DOHH2 (cell line): ENCODE data around the gene TUBGCP4.

Experiments used
- H3F3A ChIP-seq: fragments of 200-600 bp; sonication (generic), shearing (Covaris generic); 2 replicates; pipeline ENCODE4 v1.6.0; 2016; ENCODE audit warnings: antibody characterized with exemption, mild to moderate bottlenecking; ENCODE audit not compliant: control insufficient read depth, insufficient read depth
- H3K27ac ChIP-seq: fragments of 200-600 bp; sonication (generic); 2 replicates; pipeline ENCODE4 v1.5.1; 2014; ENCODE audit warnings: low read depth, mild to moderate bottlenecking, low read length, moderate library complexity
- H3K27me3 ChIP-seq: fragments of 200-600 bp; sonication (generic); 2 replicates; pipeline ENCODE4 v1.6.1; 2014; ENCODE audit warnings: mild to moderate bottlenecking, low read length, mixed read lengths; ENCODE audit not compliant: control insufficient read depth
- H3K36me3 ChIP-seq: fragments of 200-600 bp; sonication (generic); 2 replicates; pipeline ENCODE4 v1.6.1; 2014; ENCODE audit warnings: mild to moderate bottlenecking, low read length, moderate library complexity, mixed read lengths; ENCODE audit not compliant: control insufficient read depth
- H3K4me1 ChIP-seq: fragments of 200-600 bp; sonication (generic); 2 replicates; pipeline ENCODE4 v1.6.1; 2014; ENCODE audit warnings: mild to moderate bottlenecking, low read length, mixed read lengths; ENCODE audit not compliant: control insufficient read depth
- H3K4me2 ChIP-seq: fragments of 200-600 bp; sonication (generic); 2 replicates; pipeline ENCODE4 v1.6.0; 2014; ENCODE audit warnings: mild to moderate bottlenecking, low read length, moderate library complexity
- H3K4me3 ChIP-seq: fragments of 200-600 bp; sonication (generic); 2 replicates; pipeline ENCODE4 v1.5.1; 2014; ENCODE audit warnings: mild to moderate bottlenecking, low read length, mixed read lengths
- H3K79me2 ChIP-seq: fragments of 200-600 bp; sonication (generic); 2 replicates; pipeline ENCODE4 v1.6.1; 2014; ENCODE audit warnings: mild to moderate bottlenecking, low read length, mixed read lengths; ENCODE audit not compliant: control insufficient read depth
- H3K9me2 ChIP-seq: fragments of 200-600 bp; sonication (generic); replicated peaks from 2 replicates; pipeline ENCODE4 v1.6.1; 2014; ENCODE audit warnings: mild to moderate bottlenecking, low read length, mixed read lengths; ENCODE audit not compliant: control insufficient read depth
- H3K9me3 ChIP-seq: fragments of 200-600 bp; sonication (generic); 2 replicates; pipeline ENCODE4 v1.6.1; 2014; ENCODE audit warnings: antibody characterized with exemption, low read length, mixed read lengths; ENCODE audit not compliant: control insufficient read depth, insufficient read depth
- H4K20me1 ChIP-seq: fragments of 200-600 bp; sonication (generic); 2 replicates; pipeline ENCODE4 v1.6.0; 2014; ENCODE audit warnings: low read depth, mild to moderate bottlenecking, antibody characterized with exemption, low read length, moderate library complexity; ENCODE audit not compliant: control insufficient read depth, insufficient read depth
- EZH2phosphoT487 ChIP-seq: fragments of 200-600 bp; sonication (generic); IDR thresholded peaks from 2 replicates; pipeline ENCODE4 v1.6.1; 2017; ENCODE audit warnings: borderline replicate concordance, mild to moderate bottlenecking, antibody characterized with exemption, low read length, moderate library complexity, mixed read lengths
- TF ChIP-seq, protein P1 (sequence below): fragments of 200-600 bp; sonication (generic); IDR thresholded peaks from one replicate; pipeline ENCODE4 v1.5.1; 2014; ENCODE audit warnings: antibody characterized with exemption, mild to moderate bottlenecking, low read depth, low read length; ENCODE audit not compliant: poor library complexity, severe bottlenecking

Gene TUBGCP4

GRCh38 chr15:43446344-43446743, 75.4 kb downstream of the TUBGCP4 start:
- H3K9me3 ChIP-seq, result no peaks in the 10 kb centered on the region
- no peak overlapping the region for H3K27ac ChIP-seq
- H3F3A ChIP-seq, result 0 out of 2 replicates have a peak, but pooled peaks cover under 1% of the 10 kb centered on the region
- no peak overlapping the region for H3K4me3 ChIP-seq
- no peaks in the 10 kb centered on the region for H3K4me1 ChIP-seq
- no peaks in the 10 kb centered on the region for H4K20me1 ChIP-seq
- TF ChIP-seq, protein P1, sequence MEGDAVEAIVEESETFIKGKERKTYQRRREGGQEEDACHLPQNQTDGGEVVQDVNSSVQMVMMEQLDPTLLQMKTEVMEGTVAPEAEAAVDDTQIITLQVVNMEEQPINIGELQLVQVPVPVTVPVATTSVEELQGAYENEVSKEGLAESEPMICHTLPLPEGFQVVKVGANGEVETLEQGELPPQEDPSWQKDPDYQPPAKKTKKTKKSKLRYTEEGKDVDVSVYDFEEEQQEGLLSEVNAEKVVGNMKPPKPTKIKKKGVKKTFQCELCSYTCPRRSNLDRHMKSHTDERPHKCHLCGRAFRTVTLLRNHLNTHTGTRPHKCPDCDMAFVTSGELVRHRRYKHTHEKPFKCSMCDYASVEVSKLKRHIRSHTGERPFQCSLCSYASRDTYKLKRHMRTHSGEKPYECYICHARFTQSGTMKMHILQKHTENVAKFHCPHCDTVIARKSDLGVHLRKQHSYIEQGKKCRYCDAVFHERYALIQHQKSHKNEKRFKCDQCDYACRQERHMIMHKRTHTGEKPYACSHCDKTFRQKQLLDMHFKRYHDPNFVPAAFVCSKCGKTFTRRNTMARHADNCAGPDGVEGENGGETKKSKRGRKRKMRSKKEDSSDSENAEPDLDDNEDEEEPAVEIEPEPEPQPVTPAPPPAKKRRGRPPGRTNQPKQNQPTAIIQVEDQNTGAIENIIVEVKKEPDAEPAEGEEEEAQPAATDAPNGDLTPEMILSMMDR, result no peak
- no peak for TF ChIP-seq EZH2phosphoT487
- H3K9me2 ChIP-seq, result no peaks in the 10 kb centered on the region
- no peaks in the 10 kb centered on the region for H3K27me3 ChIP-seq
- H3K79me2 ChIP-seq, result no peaks in the 10 kb centered on the region
- H3K36me3 ChIP-seq, result peaks cover 7% of the 10 kb centered on the region
- no peak overlapping the region for H3K4me2 ChIP-seq

GRCh38 chr15:43449981-43450380, 79.1 kb downstream of the TUBGCP4 start:
- H4K20me1 ChIP-seq, result no peaks in the 10 kb centered on the region
- peaks cover 10% of the 10 kb centered on the region for H3K36me3 ChIP-seq
- no peaks in the 10 kb centered on the region for H3K9me2 ChIP-seq
- H3K79me2 ChIP-seq, result no peaks in the 10 kb centered on the region
- H3K27me3 ChIP-seq, result no peaks in the 10 kb centered on the region
- H3K27ac ChIP-seq, result no peak overlapping the region
- no peaks in the 10 kb centered on the region for H3F3A ChIP-seq
- H3K4me1 ChIP-seq, result no peaks in the 10 kb centered on the region
- H3K9me3 ChIP-seq, result no peaks in the 10 kb centered on the region
- H3K4me2 ChIP-seq, result no peak overlapping the region
- TF ChIP-seq EZH2phosphoT487, result no peak
- TF ChIP-seq, protein P1, result no peak
- no peak overlapping the region for H3K4me3 ChIP-seq
